Smooth muscle cell (in vitro differentiated cells): ENCODE results near the gene SIK3. TPM values are rescaled to one million over a fixed set of nuclear protein-coding genes. Genes with fewer than 3 reads are reported as not detected.

ENCODE experiments used
- DNase-seq: peaks from one replicate; lab custom pipeline; 2025; ENCODE audit not compliant: unreplicated experiment; lab: John Stamatoyannopoulos, UW
- H2AFZ ChIP-seq: fragments of 200-600 bp; sonication (generic); 2 replicates; pipeline ENCODE4 v1.6.0; 2016; ENCODE audit warnings: antibody characterized with exemption, low read depth, mild to moderate bottlenecking
- H3F3A ChIP-seq: fragments of 200-600 bp; sonication (generic); 2 replicates; pipeline ENCODE4 v1.6.0; 2017; ENCODE audit warnings: antibody characterized with exemption, low read depth
- H3K27ac ChIP-seq: fragments of 200-600 bp; sonication (generic); 2 replicates; pipeline ENCODE4 v1.5.1; 2016; ENCODE audit warnings: low read depth, mild to moderate bottlenecking
- H3K27me3 ChIP-seq: fragments of 200-600 bp; sonication (generic); 2 replicates; pipeline ENCODE4 v1.6.1; 2016; ENCODE audit warnings: low read depth, mild to moderate bottlenecking
- H3K36me3 ChIP-seq: fragments of 200-600 bp; sonication (generic); 2 replicates; pipeline ENCODE4 v1.5.1; 2016; ENCODE audit warnings: low read depth
- H3K4me1 ChIP-seq: fragments of 200-600 bp; sonication (generic); 2 replicates; pipeline ENCODE4 v1.5.1; 2016; ENCODE audit warnings: low read depth
- H3K4me2 ChIP-seq: fragments of 200-600 bp; sonication (generic); 2 replicates; pipeline ENCODE4 v1.6.0; 2016; ENCODE audit warnings: mild to moderate bottlenecking
- H3K4me3 ChIP-seq: fragments of 200-600 bp; sonication (generic); 2 replicates; pipeline ENCODE4 v1.5.1; 2016; ENCODE audit warnings: mild to moderate bottlenecking
- H3K79me2 ChIP-seq: fragments of 200-600 bp; sonication (generic); 2 replicates; pipeline ENCODE4 v1.6.0; 2016; ENCODE audit warnings: low read depth, mild to moderate bottlenecking
- H3K9ac ChIP-seq: fragments of 200-600 bp; sonication (generic); 2 replicates; pipeline ENCODE4 v1.6.0; 2016; ENCODE audit warnings: low read depth
- H3K9me3 ChIP-seq: fragments of 200-600 bp; sonication (generic); replicated peaks from 2 replicates; pipeline ENCODE4 v1.5.1; 2016; ENCODE audit warnings: low read depth
- H4K20me1 ChIP-seq: fragments of 200-600 bp; sonication (generic); 2 replicates; pipeline ENCODE4 v1.6.0; 2016; ENCODE audit warnings: low read depth
- CTCF ChIP-seq: fragments of 200-600 bp; sonication (generic); IDR thresholded peaks from 2 replicates; pipeline ENCODE4 v1.5.1; 2017; ENCODE audit warnings: borderline replicate concordance, mild to moderate bottlenecking, antibody characterized with exemption; ENCODE audit not compliant: insufficient read depth, poor library complexity, severe bottlenecking
- WGBS: methylation state at CpG from one replicate; pipeline ENCODE4 v1.1.7; 2016; ENCODE audit warnings: low lambda C conversion rate; 5-methylcytosine and 5-hydroxymethylcytosine counted together
- polyA plus RNA-seq: library from polyadenylated mRNA; unstranded; fragments of >200 nt; fragmentation: Nextera tagmentation; extraction: Ambion mirVana; gene quantifications from 2 replicates; pipeline ENCODE4 v1.2.1, GENCODE V29; 2016
- total RNA-seq: library from RNA; depleted of rRNA; stranded (reverse); fragments of >200 nt; gene quantifications from 2 replicates; pipeline ENCODE4 v1.2.3, GENCODE V29; 2014

The SIK3 gene
- total and polyA plus RNA-seq, 2 experiments from 2014 or later: 11.0 to 11.9 TPM

GRCh38 chr11:117107701-117108590 lies 9.7 kb upstream of the SIK3 start:
- H3K4me3 ChIP-seq: no peak overlapping the region
- WGBS: 76% methylated on average over 5 of the region's 5 CpGs
- H4K20me1 ChIP-seq: no peaks in the 10 kb centered on the region
- no peak overlapping the region for H2AFZ ChIP-seq
- no peak for TF ChIP-seq CTCF
- H3K27me3 ChIP-seq: no peaks in the 10 kb centered on the region
- H3K9ac ChIP-seq: no peak overlapping the region
- no peaks in the 10 kb centered on the region for H3K9me3 ChIP-seq
- no peak overlapping the region for H3K27ac ChIP-seq
- DNase-seq: no peak
- no peaks in the 10 kb centered on the region for H3K4me1 ChIP-seq
- H3F3A ChIP-seq: no peaks in the 10 kb centered on the region
- no peaks in the 10 kb centered on the region for H3K79me2 ChIP-seq
- no peak overlapping the region for H3K4me2 ChIP-seq
- no peaks in the 10 kb centered on the region for H3K36me3 ChIP-seq

DNA sequence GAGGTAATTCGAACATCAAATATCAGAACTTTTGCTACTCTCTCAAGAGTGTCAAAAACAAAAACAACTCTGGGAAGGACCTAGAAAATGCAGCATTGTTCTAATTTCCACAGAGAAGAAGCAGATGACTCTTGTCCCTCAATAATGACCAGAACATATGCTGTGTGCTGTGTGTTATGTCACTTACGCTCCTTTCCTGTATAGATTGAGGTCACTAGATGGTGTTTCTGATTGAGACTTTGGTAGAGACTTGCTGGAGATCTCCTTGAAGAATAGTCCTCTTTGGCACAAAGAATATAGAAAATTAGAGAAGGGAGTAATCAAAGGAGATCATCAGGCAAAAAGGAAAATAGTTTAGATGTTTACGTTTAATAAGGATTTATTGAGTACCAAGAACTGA lies 2.3 kb upstream of the SIK3 start:
- Histone ChIP-seq H3K36me3 (no peaks in the 10 kb centered on the region), H4K20me1 (peaks cover 19% of the 10 kb centered on the region), H3K4me3 (no peak overlapping the region), H2AFZ (no peak overlapping the region), H3K27me3 (no peaks in the 10 kb centered on the region), H3K27ac (no peak overlapping the region), H3F3A (no peaks in the 10 kb centered on the region), H3K4me2 (no peak overlapping the region), H3K9me3 (no peaks in the 10 kb centered on the region), H3K79me2 (peaks cover 23% of the 10 kb centered on the region), H3K4me1 (peaks cover 22% of the 10 kb centered on the region), H3K9ac (no peak overlapping the region)
- WGBS: 98% methylated on average over 3 of the region's 3 CpGs
- DNase-seq: no peak
- no peak for TF ChIP-seq CTCF

DNA sequence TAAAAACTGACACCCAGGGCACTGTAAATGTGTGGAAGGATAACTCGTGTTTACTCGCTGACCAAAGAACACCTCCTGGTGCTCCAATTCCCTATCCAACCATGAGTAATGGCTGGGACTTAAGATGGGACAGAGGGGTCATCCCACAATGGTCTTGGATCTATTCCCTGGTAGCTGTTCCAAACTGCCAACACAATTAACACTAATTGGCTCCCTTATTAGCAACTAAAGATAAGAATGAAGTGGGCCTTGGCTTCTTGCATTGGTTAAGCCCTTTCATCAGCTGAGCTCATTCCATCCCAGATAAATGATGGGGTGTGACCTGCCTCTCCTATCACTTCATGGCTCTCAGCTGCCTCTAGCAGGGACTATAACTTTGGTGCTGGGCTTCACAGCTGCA lies 1.5 kb upstream of the SIK3 start:
- Histone ChIP-seq H3F3A (no peaks in the 10 kb centered on the region), H3K4me1 (peaks cover 31% of the 10 kb centered on the region), H3K4me2 (no peak overlapping the region), H3K36me3 (no peaks in the 10 kb centered on the region), H3K79me2 (peaks cover 32% of the 10 kb centered on the region), H3K9ac (peak overlapping the region; percentile 94), H3K4me3 (no peak overlapping the region), H4K20me1 (peaks cover 27% of the 10 kb centered on the region), H2AFZ (no peak overlapping the region), H3K27ac (peak overlapping the region; percentile 94), H3K27me3 (no peaks in the 10 kb centered on the region), H3K9me3 (no peaks in the 10 kb centered on the region)
- WGBS: 72% methylated on average over 2 of the region's 2 CpGs
- TF ChIP-seq CTCF: no peak
- DNase-seq: no peak
